ENCODE results near the gene TBC1D2.

- TF ChIP-seq CTCF (IDR thresholded peaks at IDR 0.05) = no peak
- TF ChIP-seq POLR2A (IDR thresholded peaks at IDR 0.05) = no peak
These were observed 106.0 kb downstream of the TBC1D2 start for GRCh38 chr9:98149422-98149821.

Measured in uterus (tissue), 2 donors.